Measurements from ENCODE around the gene BMP6. TPM values are rescaled to one million over a fixed set of nuclear protein-coding genes. Genes with fewer than 3 reads are reported as not detected.

Gene BMP6
- total RNA-seq, 1 experiment from 2014 or later = 1.9 TPM

GRCh38 chr6:7681449-7681848 is 44.5 kb upstream of the BMP6 start:
- CTCF ChIA-PET = no interaction called here
- BruUV-seq (replicated peaks) = no TSS peak

GRCh38 chr6:7684076-7684475 is 41.8 kb upstream of the BMP6 start:
- Histone ChIP-seq H3K4me1 (ENCODE audit: insufficient read depth, low read length, poor library complexity, severe bottlenecking) (no peaks in the 10 kb centered on the region), H3K4me3 (ENCODE audit: low read depth, low read length, poor library complexity, severe bottlenecking) (no peak overlapping the region), H3K27ac (ENCODE audit: low read depth, low read length, poor library complexity, severe bottlenecking) (no peak overlapping the region), H3K36me3 (ENCODE audit: insufficient read depth, low read length, poor library complexity, severe bottlenecking) (no peaks in the 10 kb centered on the region), H3K27me3 (replicated peaks; ENCODE audit: insufficient read depth, low read depth, low read length, poor library complexity) (peaks cover 14% of the 10 kb centered on the region), H3K9me3 (ENCODE audit: low read depth, low read length, poor library complexity, severe bottlenecking) (no peaks in the 10 kb centered on the region)
- no peak for DNase-seq (ENCODE audit: low spot score)
- CTCF ChIA-PET = no interaction called here
- no TSS peak for BruUV-seq (replicated peaks)
- intact Hi-C loops (cut with micrococcal nuclease; ENCODE audit: unreplicated experiment) = no loop called here
- POLR2A ChIA-PET (ENCODE audit: low non-redundant PET) = interaction anchor here (0.7 kb wide), 1 partner anchor 441 kb away, joined by 5 read pairs; no protein-coding TSS in a partner anchor
- TF ChIP-seq CTCF (conservative IDR thresholded peaks at IDR 0.05; ENCODE audit: low read depth, low read length) (no peak), EZH2 (IDR thresholded peaks at IDR 0.05; ENCODE audit: borderline replicate concordance, low read depth, low read length, poor library complexity, severe bottlenecking) (no peak)

More at GRCh38 chr6:7681449-7681848, 44.5 kb upstream of the BMP6 start:
- Histone ChIP-seq H3K9me3 (ENCODE audit: low read depth, low read length, poor library complexity, severe bottlenecking) (no peaks in the 10 kb centered on the region), H3K27me3 (replicated peaks; ENCODE audit: insufficient read depth, low read depth, low read length, poor library complexity) (peaks cover 3% of the 10 kb centered on the region), H3K27ac (ENCODE audit: low read depth, low read length, poor library complexity, severe bottlenecking) (no peak overlapping the region), H3K4me3 (ENCODE audit: low read depth, low read length, poor library complexity, severe bottlenecking) (no peak overlapping the region), H3K36me3 (ENCODE audit: insufficient read depth, low read length, poor library complexity, severe bottlenecking) (no peaks in the 10 kb centered on the region), H3K4me1 (ENCODE audit: insufficient read depth, low read length, poor library complexity, severe bottlenecking) (no peaks in the 10 kb centered on the region)
- TF ChIP-seq CTCF (conservative IDR thresholded peaks at IDR 0.05; ENCODE audit: low read depth, low read length) (no peak), EZH2 (IDR thresholded peaks at IDR 0.05; ENCODE audit: borderline replicate concordance, low read depth, low read length, poor library complexity, severe bottlenecking) (no peak)
- DNase-seq (ENCODE audit: low spot score) = no peak
- POLR2A ChIA-PET (ENCODE audit: low non-redundant PET) = no interaction called here
- intact Hi-C loops (cut with micrococcal nuclease; ENCODE audit: unreplicated experiment) = no loop called here

GRCh38 chr6:7684843-7685242 is 41.1 kb upstream of the BMP6 start:
- no TSS peak for BruUV-seq (replicated peaks)
- POLR2A ChIA-PET (ENCODE audit: low non-redundant PET) = no interaction called here
- TF ChIP-seq EZH2 (IDR thresholded peaks at IDR 0.05; ENCODE audit: borderline replicate concordance, low read depth, low read length, poor library complexity, severe bottlenecking) = no peak
- TF ChIP-seq CTCF (conservative IDR thresholded peaks at IDR 0.05; ENCODE audit: low read depth, low read length) = no peak
- no peaks in the 10 kb centered on the region for H3K9me3 ChIP-seq (ENCODE audit: low read depth, low read length, poor library complexity, severe bottlenecking)
- no peaks in the 10 kb centered on the region for H3K4me1 ChIP-seq (ENCODE audit: insufficient read depth, low read length, poor library complexity, severe bottlenecking)
- no peak overlapping the region for H3K27ac ChIP-seq (ENCODE audit: low read depth, low read length, poor library complexity, severe bottlenecking)
- intact Hi-C loops (cut with micrococcal nuclease; ENCODE audit: unreplicated experiment) = no loop called here
- CTCF ChIA-PET = no interaction called here
- no peak overlapping the region for H3K4me3 ChIP-seq (ENCODE audit: low read depth, low read length, poor library complexity, severe bottlenecking)
- no peak for DNase-seq (ENCODE audit: low spot score)
- peaks cover 20% of the 10 kb centered on the region for H3K27me3 ChIP-seq (replicated peaks; ENCODE audit: insufficient read depth, low read depth, low read length, poor library complexity)
- H3K36me3 ChIP-seq (ENCODE audit: insufficient read depth, low read length, poor library complexity, severe bottlenecking) = no peaks in the 10 kb centered on the region
